ENCODE data around the gene SLC25A53. TPM values are rescaled to one million over a fixed set of nuclear protein-coding genes. Genes with fewer than 3 reads are reported as not detected.

SLC25A53 gene
- total and polyA plus RNA-seq, 10 of the 15 experiments (the other 5 are each of a cell fraction or from before 2014, with no cell fraction given) = 4.1 to 11.4 (median 7.6) TPM

DNA sequence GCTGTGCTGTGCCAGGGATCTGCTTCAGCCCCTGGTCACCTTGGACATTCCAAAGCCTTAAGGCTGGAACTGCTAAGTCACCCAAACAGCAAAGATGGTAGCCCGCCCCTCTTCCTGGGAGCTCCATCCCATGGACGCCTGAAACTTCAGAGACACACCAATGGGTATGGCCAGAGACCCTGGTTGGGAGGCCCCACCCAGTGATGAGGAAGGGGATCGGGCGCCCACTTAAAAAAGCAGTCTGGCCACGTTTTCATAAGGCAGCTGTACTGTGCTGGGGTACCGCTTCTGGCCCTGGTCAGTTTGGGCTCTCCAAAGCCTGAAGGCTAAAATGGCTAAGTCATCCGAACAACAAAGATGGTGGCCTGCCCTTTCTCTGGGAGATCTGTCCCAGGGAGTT, 71.3 kb downstream of the SLC25A53 start (continued):
- no peak for TF ChIP-seq PML (IDR thresholded peaks at IDR 0.05; ENCODE audit: low read length)
- TF ChIP-seq, protein P1, sequence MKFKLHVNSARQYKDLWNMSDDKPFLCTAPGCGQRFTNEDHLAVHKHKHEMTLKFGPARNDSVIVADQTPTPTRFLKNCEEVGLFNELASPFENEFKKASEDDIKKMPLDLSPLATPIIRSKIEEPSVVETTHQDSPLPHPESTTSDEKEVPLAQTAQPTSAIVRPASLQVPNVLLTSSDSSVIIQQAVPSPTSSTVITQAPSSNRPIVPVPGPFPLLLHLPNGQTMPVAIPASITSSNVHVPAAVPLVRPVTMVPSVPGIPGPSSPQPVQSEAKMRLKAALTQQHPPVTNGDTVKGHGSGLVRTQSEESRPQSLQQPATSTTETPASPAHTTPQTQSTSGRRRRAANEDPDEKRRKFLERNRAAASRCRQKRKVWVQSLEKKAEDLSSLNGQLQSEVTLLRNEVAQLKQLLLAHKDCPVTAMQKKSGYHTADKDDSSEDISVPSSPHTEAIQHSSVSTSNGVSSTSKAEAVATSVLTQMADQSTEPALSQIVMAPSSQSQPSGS (IDR thresholded peaks at IDR 0.05; ENCODE audit: low read length) = no peak
- TF ChIP-seq TBL1XR1 (IDR thresholded peaks at IDR 0.05; ENCODE audit: low read depth, low read length) = no peak
- TF ChIP-seq ZBED1 (IDR thresholded peaks at IDR 0.05; ENCODE audit: borderline replicate concordance) = no peak
- TF ChIP-seq, protein P2, sequence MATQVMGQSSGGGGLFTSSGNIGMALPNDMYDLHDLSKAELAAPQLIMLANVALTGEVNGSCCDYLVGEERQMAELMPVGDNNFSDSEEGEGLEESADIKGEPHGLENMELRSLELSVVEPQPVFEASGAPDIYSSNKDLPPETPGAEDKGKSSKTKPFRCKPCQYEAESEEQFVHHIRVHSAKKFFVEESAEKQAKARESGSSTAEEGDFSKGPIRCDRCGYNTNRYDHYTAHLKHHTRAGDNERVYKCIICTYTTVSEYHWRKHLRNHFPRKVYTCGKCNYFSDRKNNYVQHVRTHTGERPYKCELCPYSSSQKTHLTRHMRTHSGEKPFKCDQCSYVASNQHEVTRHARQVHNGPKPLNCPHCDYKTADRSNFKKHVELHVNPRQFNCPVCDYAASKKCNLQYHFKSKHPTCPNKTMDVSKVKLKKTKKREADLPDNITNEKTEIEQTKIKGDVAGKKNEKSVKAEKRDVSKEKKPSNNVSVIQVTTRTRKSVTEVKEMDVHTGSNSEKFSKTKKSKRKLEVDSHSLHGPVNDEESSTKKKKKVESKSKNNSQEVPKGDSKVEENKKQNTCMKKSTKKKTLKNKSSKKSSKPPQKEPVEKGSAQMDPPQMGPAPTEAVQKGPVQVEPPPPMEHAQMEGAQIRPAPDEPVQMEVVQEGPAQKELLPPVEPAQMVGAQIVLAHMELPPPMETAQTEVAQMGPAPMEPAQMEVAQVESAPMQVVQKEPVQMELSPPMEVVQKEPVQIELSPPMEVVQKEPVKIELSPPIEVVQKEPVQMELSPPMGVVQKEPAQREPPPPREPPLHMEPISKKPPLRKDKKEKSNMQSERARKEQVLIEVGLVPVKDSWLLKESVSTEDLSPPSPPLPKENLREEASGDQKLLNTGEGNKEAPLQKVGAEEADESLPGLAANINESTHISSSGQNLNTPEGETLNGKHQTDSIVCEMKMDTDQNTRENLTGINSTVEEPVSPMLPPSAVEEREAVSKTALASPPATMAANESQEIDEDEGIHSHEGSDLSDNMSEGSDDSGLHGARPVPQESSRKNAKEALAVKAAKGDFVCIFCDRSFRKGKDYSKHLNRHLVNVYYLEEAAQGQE (IDR thresholded peaks at IDR 0.05; ENCODE audit: low read depth, low read length) = no peak
- TF ChIP-seq NBN (IDR thresholded peaks at IDR 0.05) = no peak

DNA sequence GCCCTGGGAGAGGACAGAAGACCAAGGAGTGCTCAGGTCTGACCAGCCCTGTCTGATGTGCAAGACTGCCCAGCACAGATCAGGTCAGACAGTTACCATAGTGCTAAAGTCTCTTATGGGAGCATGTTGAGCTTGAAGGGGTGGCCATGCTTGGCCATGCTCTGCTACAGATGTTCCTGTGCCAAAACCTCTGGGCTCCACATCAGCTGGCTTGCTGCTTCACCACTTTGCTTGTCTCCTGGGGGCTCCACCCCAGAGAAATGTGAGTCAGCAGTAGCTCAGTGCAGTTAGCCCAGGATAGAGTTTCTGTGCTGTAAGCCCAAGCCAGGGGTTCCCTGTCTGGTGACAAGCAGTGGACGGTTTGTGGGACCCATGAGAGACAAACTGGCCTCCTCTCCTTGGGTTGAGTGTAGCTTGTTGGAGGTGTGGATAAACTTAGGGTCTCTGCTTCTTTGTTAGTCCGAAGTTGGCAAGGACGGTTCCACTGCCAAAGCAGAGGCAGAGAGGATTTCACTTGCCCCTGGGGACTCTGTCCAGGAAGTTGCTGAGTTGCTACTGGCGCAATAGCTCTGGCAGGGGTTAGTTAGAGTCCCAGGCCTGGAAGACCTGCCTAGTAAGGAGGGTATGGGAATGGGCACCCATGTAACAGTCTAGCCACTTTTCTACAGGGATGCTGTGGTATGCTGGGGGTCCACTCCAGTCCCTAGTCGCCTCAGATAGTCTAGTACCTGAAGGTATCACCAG, 72.1 kb downstream of the SLC25A53 start:
- Histone ChIP-seq H3K9ac (ENCODE audit: control insufficient read depth, insufficient read depth, low read length) (no peak overlapping the region), H3K27me3 (replicated peaks in 1 of 2; ENCODE audit: control insufficient read depth in 2 of 2, insufficient read depth in 2 of 2, low read length in 1 of 2) (no peaks in the 10 kb centered on the region; a peak in 1 of 4 replicates), H3K27ac (ENCODE audit: control insufficient read depth, insufficient read depth) (no peak overlapping the region), H4K20me1 (ENCODE audit: control insufficient read depth, insufficient read depth) (no peaks in the 10 kb centered on the region), H3K36me3 (ENCODE audit: control insufficient read depth in 2 of 2, insufficient read depth in 2 of 2, low read length in 1 of 2) (no peaks in the 10 kb centered on the region), H2AFZ (ENCODE audit: control insufficient read depth, low read depth, low read length) (no peak overlapping the region), H3K79me2 (ENCODE audit: control insufficient read depth, insufficient read depth, low read length) (no peaks in the 10 kb centered on the region), H3K9me3 (replicated peaks; ENCODE audit: control insufficient read depth, insufficient read depth, low read length) (no peaks in the 10 kb centered on the region), H3K4me3 (no peak overlapping the region), H3K4me2 (ENCODE audit: control insufficient read depth, insufficient read depth) (no peak overlapping the region), H3K4me1 (ENCODE audit: control insufficient read depth, insufficient read depth, low read length) (no peaks in the 10 kb centered on the region)
- in situ Hi-C loops (cut with MboI) (no loop called here), intact Hi-C loops (cut with micrococcal nuclease; ENCODE audit: unreplicated experiment) (no loop called here)
- ChIA-PET POLR2A (no interaction called here), CTCF (no interaction called here), SMC1A (ENCODE audit: uncharacterized antibody, unreplicated experiment) (no interaction called here), RAD21 (ENCODE audit: unreplicated experiment) (no interaction called here)
- no peak for DNase-seq (ENCODE audit: low read depth, low spot score)
- BruUV-seq (replicated peaks) = no TSS peak
- 30% methylated on average over 5 of the region's 5 CpGs for WGBS (ENCODE audit: insufficient coverage, insufficient replicate concordance, low lambda C conversion rate, missing lambda C conversion rate)
- no peak for FAIRE-seq
- no peak for ATAC-seq
- TF ChIP-seq NBN (IDR thresholded peaks at IDR 0.05) (no peak), TCF7 (IDR thresholded peaks at IDR 0.05; ENCODE audit: borderline replicate concordance) (no peak), POU2F2 (IDR thresholded peaks at IDR 0.05; ENCODE audit: borderline replicate concordance, low read depth, low read length) (no peak), HDAC6 (IDR thresholded peaks at IDR 0.05; ENCODE audit: unreplicated experiment) (no peak), HCFC1 (IDR thresholded peaks at IDR 0.05; ENCODE audit: low read length) (no peak), JUND (IDR thresholded peaks at IDR 0.05; ENCODE audit: low read depth, low read length) (no peak), RB1 (IDR thresholded peaks at IDR 0.05; ENCODE audit: borderline replicate concordance) (no peak), DPF2 (IDR thresholded peaks at IDR 0.05) (no peak)
- TF ChIP-seq, protein P3, sequence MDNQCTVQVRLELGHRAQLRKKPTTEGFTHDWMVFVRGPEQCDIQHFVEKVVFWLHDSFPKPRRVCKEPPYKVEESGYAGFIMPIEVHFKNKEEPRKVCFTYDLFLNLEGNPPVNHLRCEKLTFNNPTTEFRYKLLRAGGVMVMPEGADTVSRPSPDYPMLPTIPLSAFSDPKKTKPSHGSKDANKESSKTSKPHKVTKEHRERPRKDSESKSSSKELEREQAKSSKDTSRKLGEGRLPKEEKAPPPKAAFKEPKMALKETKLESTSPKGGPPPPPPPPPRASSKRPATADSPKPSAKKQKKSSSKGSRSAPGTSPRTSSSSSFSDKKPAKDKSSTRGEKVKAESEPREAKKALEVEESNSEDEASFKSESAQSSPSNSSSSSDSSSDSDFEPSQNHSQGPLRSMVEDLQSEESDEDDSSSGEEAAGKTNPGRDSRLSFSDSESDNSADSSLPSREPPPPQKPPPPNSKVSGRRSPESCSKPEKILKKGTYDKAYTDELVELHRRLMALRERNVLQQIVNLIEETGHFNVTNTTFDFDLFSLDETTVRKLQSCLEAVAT (IDR thresholded peaks at IDR 0.05) = no peak
- TF ChIP-seq, protein P4, sequence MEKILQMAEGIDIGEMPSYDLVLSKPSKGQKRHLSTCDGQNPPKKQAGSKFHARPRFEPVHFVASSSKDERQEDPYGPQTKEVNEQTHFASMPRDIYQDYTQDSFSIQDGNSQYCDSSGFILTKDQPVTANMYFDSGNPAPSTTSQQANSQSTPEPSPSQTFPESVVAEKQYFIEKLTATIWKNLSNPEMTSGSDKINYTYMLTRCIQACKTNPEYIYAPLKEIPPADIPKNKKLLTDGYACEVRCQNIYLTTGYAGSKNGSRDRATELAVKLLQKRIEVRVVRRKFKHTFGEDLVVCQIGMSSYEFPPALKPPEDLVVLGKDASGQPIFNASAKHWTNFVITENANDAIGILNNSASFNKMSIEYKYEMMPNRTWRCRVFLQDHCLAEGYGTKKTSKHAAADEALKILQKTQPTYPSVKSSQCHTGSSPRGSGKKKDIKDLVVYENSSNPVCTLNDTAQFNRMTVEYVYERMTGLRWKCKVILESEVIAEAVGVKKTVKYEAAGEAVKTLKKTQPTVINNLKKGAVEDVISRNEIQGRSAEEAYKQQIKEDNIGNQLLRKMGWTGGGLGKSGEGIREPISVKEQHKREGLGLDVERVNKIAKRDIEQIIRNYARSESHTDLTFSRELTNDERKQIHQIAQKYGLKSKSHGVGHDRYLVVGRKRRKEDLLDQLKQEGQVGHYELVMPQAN (conservative IDR thresholded peaks at IDR 0.05) = no peak

Data from GM12878 (cell line).